HT-29 (cell line): ENCODE measurements around the gene TM2D3. TPM values are rescaled to one million over a fixed set of nuclear protein-coding genes. Genes with fewer than 3 reads are reported as not detected.

Experiments used
- DNase-seq: peaks from one replicate; pipeline ENCODE4 v3.0.0-alpha.2; 2015; ENCODE audit warnings: low spot score
- total RNA-seq: library from RNA; depleted of rRNA; stranded (reverse); fragments of >200 nt; shearing (Covaris generic); gene quantifications from 2 replicates; pipeline ENCODE4 v1.2.3, GENCODE V29; 2014

The TM2D3 gene
- total RNA-seq, 1 experiment from 2014 or later: 23.9 TPM

DNA sequence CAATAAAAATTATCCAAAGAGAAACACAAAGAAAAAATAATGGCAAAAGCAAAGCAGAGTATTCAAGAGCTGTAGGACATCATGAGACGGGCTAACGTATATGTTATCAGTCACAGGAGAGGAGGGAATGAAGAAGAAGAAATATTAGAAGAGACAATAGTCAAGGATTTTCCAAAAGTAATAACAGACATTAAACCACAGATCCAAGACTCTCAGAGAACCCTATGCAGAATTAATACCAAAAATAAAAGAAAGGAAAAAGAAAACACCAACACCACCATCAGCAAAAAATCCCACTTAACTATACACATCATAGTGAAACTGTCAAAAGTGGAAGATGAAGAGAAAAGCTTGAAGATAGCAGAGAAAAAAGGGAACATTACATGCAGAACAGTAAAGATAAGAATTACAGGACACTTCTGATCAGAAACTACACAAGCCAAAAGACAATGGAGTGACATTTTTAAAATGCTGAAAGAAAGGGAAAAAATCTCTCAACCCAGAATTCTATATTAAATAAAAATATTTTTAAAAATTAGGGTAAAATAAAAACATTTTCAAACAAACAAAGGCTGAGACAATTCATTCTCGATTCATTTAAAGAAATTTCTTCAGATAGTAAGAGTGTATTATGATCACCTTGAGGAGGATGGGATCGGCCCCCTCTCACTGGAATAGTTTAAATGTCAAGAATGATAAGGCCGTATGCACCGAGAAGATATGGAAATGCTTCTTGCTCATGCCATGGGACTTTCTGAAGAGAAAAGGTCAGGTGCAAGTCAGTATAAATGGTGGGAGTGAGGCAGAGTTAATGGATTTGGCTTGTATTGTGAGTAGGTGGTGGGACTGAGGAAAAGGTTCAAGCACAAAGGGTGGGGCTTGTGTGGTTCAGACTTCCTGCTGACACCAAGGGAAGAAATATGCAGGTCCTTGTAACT lies 28.5 kb downstream of the TM2D3 start:
- no peak for DNase-seq

DNA sequence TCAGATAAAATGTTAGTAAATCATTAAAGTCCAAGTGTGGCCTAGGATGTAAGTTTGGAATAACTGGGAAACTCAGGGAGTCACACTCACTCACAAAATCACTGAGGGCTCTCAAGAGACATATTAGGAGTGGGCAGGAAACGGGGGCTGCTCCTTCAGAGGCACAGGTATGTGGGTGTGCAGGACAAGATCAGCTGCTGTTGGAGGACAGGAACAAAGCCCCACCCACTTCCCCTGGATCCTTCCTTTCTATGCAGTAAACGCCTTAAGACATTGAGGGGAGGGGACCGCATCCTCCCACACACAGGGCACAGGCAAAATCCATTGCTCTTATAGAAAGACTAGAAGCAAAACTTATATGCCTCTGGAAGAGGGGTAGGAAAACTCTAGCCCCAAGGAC lies 30.2 kb downstream of the TM2D3 start:
- DNase-seq: no peak

DNA sequence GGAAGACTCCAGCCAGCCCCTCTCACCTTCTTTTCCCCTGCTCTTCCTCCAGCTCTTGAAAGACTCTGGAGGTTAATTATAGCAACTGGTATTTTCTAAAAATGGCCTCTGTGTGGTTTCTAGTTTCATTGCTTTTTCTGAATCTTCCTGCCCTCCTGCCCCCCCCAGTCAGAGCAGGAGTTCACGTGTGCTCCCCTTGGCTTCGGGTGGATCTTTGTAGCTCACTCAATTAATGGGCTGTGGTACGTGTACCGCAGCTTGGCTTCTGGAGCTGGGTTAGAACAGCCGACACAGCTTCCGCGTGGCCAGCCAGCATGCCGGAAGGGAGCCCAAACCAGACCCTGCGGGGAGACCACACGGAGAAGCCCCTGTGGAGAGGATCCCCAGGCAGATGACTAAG lies 31.5 kb downstream of the TM2D3 start:
- DNase-seq: no peak

DNA sequence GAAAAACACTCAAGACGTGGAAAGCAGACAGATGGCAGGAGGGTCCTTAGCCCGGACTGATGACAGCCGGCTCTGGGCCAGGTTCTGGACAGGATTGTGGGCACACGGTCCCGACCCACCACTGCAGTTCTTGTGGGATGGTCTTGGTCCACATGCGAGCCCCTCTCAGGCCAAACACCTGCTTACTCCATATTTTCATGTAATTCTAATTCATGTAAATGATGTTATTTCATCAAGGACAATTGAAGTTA lies 32.6 kb downstream of the TM2D3 start:
- no peak for DNase-seq

DNA sequence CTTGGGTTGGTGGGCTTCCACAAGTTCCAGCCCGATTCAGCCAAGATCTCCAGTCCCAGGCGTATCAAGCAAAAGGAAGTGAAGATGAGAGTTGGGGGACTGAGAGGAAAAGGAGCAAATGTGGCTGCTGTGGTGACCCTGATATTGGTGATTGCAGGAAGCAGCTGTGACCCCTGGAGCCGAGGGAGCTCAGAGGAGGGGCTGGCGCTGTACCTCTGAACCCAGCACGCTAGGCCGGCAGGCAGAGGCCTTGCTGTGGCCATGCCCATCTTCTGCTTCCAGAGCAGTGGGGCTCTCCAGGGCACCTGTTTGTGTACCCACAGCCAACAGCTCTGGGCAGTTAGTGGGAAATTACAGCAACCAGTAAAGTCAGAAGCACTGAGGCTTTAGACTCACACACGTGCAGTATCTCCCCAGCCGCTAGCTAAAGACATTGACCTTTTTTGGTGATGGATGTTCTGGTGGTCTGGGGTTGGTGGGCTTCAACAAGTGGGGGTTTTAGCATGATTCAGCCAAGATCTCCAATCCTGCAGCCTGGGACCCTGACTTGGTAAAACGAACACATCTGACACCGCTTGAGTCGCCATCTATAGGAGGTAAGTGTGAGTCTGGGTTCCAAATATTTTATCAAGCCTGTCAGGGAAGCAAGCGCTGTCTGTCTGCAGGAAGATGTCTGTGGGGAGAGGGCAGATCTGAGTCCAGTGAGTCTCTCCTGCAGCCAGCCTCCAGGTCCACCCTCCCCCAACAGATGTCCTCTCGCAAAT lies 33.1 kb downstream of the TM2D3 start:
- no peak for DNase-seq

DNA sequence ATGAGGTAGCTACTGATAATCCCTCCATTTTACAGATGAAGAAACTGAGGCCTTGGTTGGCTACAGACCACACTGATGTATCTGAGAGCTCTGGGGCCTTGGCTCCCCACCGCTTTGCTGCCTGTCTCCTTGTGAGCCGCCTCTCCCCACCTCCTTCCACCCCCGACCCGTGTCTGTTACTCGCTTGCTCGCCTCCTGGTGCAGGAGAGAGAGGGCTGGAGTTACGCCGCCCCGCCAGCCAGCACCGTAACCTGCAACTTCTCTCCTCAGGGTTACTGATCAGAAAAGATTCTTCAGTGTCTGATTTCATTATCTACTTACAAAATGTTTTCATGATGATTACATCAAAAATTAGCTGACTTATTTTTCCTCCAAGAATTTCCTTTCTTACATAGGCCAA lies 34.1 kb downstream of the TM2D3 start:
- no peak for DNase-seq

DNA sequence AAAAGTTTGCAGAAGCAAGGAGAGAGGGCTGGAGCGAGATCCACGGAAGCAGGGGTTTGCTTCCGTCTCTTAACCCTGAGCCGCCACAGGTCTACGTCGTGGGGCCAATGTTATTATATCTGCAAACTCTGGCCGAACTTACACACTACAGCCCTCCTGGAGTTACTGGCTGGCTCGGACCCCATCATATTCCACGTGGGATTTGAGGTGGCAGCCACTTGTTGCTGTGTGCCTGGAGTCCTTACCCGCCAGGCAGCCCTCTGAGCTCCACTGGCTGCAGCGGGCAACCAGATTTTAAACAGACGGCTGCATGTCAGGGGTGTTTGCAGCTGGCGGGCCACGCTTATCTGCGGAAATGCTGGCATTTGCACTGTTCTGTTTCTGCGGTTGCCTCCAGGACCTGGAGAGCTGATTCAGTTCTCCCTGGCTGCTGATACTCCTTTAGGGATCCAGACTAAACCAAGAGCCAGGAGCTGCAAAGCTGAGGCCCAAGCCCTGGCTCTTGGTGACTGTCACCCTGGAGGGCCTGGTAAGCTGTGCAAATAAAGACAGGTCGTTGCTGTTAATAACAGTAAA lies 34.7 kb downstream of the TM2D3 start:
- no peak for DNase-seq

DNA sequence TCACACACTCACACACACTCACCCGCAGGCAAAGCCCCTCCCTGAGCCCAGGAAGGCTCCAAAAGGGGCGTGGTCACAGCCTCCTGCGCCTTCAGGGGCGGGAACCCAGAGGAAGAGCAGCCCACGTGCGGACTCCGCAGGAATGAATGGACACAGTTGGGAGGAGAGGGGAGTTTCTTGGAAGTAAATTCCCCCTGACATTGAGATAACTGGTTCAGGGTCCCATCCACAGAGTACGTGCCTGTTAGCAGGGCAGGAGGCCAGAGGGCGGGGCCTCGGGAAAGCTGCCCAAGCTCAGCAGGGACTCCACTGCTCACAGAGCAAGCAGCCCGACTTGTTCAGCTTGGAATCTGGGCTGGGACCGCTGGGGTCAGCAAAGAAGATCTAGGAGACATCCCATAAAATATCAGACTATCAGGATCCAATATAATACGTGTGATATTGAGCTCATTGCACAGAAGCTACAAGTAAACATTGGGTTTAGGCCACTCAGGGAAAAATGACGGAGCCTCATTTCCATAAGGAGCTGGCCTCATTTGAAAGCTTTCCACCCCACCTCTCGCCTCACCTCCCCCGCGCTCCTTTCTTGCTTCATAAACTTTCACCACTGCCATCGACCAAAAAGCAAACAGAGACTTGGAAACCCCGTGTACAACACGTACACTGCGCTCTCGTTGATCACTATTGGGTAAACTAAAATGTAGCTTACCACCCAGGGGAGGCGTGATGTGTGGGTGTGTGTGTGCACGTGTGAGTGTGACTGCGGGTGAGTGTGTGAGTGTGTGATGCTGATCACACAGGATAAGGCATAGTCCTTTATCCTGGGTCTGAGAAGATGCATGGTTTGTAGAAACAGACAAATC lies 36.0 kb downstream of the TM2D3 start:
- peak; percentile 28 for DNase-seq

DNA sequence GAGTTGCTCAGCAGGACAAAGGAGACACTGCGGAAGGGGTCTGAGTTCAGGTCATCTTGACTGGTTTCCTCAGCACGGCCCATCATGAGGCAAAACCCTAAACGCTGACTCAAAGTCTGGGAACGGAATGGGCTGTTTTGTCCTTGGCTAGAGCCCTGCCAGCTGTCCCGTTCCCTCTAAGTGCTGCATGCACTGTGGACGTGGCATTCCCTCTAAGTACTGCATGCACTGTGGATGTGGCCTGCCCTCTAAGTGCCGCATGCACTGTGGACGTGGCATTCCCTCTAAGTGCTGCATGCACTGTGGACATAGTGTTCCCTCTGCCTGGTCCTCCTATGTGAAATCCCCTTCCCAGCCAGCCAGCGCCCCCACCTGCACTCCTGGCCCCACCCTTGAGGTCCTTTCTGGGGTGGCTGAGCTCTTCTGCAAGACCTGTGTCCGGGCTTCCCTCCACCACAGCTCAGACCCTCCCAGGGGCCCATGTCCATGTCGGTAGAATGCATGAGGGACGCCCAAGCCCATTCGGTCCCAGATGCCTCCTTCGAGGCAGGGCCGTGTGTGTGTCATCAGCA lies 36.7 kb downstream of the TM2D3 start:
- DNase-seq: no peak

DNA sequence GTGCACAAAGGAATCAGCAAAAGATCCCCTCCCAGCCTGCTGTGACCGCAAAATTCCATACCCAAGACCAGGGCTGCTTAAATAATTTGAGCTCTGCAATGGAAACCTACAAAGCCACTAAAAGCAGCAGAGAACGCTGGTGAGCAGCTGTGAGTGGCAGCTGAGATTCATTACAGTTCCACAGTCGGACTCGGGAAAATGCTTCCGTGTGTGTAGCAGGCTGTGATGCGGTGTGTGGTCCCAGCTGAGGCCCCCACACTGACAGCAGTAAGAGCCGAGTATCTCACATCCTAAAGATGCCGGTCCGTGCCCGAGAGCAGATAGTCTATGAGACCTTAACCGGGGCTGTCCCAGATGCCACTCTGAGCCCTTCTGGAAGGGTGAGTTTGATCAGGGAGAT lies 37.4 kb downstream of the TM2D3 start:
- no peak for DNase-seq

DNA sequence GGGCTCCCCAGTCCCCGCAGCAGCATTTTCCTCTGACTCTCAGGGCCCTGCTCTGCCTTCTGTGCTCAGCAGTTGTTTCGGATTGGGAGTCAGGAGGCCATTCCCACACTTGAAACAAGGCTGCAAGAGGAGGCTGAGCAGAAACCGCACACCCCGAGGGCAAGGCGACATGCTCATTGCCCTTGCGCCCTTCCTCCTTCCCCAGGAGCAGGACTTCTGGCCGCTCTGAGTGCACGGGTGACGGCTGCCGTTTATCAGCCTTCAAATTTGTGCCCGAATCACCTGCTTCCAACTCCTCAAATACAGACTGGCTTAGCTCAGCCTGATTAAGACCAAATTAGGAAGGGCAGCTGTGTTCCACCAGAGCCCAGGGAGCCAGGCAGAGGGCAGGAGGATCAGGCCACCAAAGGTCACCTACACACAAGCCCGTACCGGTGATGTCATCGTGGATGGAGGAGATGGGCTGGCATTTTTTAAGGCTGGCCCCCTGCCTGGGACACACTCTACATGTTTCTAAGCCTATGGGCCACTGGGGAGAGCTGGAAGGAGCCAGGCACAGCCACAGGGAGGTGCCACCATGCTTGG lies 38.1 kb downstream of the TM2D3 start:
- no peak for DNase-seq

DNA sequence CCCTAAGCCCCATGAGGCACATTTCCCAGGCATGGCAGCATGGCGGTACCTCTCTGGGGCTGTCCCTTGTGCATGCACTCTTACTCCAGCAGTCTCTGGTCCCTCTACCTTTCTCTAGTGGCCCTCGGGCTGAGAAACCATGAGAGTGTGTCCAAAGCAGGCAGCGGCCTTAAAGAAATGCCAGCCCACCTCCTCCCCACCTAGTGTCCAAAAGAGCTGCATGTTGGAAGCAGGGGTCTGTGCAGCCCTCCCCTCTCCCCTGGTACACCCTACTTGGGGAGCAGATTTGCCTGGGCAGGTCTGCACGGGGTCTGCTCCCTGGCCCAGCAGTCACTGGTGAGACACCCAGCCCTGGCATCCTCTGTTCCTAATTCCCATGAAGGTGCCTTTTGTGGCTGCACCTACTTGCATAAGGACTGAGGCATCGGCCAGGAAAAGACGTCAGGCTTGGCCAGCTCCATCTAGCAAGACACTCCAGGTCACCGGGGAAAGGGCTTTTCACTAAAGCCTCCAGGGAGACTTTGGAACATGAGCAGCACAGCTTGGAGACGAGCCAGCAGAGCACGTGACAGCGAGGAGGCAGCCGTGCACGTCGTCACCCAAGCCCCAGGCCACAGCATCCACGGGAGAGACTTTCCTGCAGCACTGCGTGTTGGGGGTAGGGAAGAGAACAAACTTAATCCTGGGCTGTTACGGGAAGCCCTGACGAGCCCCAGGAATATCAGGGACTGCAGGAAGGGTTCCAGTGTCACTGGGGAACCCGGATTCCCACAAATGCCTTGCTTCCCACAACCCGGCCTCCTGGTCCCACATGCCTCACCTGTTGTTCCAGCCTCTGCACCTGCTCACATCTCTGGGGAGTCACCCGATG lies 38.8 kb downstream of the TM2D3 start:
- peak; percentile 45 for DNase-seq

DNA sequence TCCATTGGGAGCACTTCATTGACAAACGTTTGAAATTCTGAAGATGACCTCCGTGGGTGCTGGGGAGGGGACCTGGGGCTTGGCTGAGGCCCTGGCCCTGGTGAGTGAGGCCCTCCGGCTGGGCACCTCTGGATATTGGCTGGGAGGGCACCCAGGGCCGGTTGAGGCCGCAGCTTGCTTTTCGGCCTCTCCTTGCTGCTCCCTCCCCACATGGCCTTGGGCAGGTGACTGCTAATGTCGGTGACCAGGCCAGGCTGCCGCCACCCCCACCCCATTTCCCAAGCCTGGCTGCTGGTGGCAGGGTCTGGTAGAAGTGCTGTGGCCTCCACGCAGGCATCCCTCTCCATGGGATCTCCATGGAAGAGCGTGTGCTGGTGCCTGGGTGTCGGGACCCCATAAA lies 39.5 kb downstream of the TM2D3 start:
- no peak for DNase-seq

DNA sequence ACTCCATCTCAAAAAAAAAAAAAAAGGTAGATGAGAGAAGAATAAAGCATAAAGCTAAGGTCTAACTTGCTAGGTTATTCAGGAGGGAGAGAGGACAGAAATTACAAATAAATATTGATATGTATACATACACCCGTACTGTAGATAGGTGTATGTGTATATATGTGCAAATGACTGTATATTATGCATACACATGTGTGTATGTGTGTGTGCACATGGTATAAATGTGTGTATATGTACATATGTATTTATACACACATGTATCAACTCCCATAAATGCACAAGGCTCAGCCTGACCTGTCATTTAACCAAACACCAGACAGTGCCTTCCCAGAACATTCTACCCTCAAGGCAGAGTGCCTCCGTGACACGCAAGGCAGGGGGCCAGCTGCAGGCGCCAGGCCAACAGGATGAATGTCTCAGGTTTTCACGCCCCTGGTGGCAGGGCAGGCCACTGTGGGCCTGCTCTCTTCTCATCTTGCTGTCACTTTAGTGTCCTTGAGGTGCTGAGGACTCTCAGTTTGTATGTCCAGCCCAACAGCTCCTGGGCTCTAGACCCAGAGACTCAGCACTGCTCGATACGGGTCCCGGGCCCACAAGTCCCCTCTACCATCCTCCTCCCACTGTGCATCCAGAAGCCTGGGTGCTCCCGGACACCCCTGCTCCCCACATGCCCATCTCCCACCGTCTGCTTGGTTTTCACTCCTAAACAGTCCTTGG lies 40.4 kb downstream of the TM2D3 start:
- DNase-seq: no peak

DNA sequence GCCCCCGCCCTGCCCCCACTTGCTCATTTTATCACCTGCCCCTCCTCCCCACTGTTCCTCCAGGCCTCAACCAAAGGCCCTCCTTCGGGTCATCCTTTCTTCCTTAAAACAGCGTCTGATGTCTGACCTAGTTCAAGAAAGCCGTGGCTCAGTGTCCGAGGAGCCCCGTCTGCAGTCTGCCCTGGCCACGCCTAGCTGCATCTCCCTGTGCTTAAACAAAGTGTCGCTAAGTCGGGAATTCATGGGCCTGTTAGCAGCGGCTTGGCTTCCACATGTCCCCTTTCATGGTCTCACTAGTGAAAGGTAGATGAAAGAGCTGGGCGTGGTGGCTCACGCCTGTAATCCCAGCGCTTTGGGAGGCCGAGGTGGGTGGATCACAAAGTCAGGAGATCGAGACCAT lies 41.2 kb downstream of the TM2D3 start:
- DNase-seq: no peak

DNA sequence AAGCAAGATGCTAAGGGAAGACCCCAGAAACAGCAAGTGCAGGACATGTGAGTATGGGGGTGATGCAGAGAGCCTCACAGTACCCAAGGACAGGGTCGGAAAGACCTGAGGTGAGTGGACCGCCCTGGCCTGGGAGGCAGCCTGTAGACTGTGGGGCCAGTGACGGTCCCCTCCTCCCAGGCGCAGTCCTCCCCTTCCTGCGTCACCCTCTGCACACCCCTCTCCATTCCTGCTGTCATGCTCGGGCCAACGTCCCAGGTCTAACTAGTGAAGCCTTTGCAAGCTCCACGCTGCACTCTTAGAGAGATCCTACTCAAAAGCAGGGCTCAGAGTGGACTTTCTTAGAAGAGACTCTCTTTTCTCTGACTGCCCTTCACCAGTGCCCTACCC lies 41.6 kb downstream of the TM2D3 start:
- no peak for DNase-seq

DNA sequence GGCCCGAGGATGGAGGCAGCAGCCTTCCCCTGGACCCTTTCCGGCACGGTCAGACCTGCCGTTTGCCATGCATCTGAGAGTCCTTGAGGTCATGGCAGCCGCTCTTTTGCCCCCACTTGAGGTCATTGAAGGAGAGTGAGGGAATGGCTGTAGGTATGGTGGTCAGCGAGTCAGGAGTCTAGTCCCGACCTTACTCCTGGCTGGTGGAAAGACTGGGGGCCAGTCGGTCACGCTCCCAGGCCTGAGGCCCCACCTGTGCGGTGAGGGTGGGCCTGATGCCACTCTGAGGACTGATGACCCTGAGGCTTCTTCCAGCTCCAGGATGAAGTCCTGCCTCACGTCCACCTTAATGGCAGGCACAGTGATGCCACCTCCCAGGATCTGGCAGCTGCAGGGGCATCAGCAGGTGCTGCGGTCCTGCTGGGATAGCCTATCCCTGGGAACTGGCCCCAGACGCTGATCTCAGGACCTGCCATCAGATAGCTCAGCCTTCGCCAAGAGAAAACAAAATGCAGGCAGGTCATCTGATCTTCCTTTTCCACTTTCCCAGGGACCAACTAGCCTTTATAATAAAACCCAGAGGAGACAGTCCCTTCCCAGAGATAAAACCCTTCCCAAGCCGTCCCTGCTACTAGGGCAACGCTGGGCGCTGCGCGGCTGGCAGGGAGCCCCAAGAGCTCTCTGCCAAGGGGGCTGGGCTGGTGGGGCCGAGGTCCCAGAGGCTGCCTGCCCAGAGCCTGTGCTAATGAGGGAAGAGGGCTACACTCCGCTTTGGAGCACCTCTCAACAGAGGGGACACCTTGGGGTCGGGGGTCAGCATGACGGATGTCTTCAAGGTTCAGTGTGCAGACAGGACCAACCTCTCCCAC lies 42.2 kb downstream of the TM2D3 start:
- DNase-seq: no peak

DNA sequence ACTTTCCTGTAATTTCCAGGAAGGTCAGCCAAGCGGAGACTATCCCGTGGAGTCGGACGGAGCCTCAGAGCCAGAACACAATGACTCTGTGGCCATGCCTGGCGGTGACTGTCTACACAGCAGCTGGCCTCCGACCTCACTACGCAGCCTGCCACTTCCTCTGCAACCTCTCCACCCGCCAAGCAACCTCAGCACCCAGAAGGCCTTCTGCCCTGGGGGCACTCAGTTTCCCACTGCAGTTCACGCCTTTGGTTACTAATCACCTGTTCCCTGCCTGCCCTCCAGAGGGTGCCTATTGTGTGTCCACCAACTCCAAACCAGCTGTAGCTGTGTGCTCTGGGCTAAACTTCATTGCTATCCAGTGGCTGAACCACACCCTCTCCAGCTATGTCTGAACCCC lies 44.0 kb downstream of the TM2D3 start:
- DNase-seq: no peak

DNA sequence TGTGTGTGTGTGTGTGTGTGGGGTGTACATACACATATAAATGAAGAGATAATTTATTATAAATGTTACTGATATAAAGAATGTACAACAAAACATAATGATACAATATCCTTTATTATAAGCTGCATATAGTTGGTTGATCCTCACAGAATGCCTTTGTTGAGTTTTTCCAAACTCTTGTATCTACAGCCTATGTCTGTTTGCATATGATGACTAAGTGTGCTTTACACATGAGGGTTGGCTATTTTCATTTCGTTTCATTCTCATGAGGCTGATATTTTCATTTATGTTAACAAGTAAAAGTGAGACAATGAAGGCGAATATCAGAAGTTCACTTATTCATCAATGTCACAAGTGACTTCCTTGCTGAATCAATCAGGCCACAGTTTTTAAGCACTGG lies 45.1 kb downstream of the TM2D3 start:
- no peak for DNase-seq
